Measurements from ENCODE around the gene ELOVL6. TPM values are rescaled to one million over a fixed set of nuclear protein-coding genes. Genes with fewer than 3 reads are reported as not detected.
A peak's percentile ranks its signal among the peaks of the same experiment; 100 is the strongest.
"Not testable (repeated sequence)": the region's sequence is repeated elsewhere in the genome, so short reads cannot be mapped to it uniquely, and the experiment has no call there.

ELOVL6 gene
- total RNA-seq, result 13.2 and 27.6 TPM in 2 replicates

GRCh38 chr4:110198435-110199416, at the start of gene ELOVL6:
Gene ELOVL6, minus strand, starts transcription at chr4:110198615. Its CDS starts 280 bp downstream, at chr4:110198335.
- DNase-seq (ENCODE audit: low read depth), result no peak
- TF ChIP-seq CTCF (conservative IDR thresholded peaks at IDR 0.05; ENCODE audit: low read depth, low read length), result no peak
- peak within 1 kb of the TSS; percentile 93 for H3K4me3 ChIP-seq (ENCODE audit: low read depth, low read length)

- no peak for DNase-seq (ENCODE audit: low read depth)
- TF ChIP-seq CTCF (conservative IDR thresholded peaks at IDR 0.05; ENCODE audit: low read depth, low read length), result no peak
- H3K4me3 ChIP-seq (ENCODE audit: low read depth, low read length), result no peak overlapping the region
These were observed 49.7 kb upstream of the ELOVL6 start for GRCh38 chr4:110248100-110248499.

GRCh38 chr4:110247591-110247990, 49.2 kb upstream of the ELOVL6 start:
- no peak for DNase-seq (ENCODE audit: low read depth)
- H3K4me3 ChIP-seq (ENCODE audit: low read depth, low read length), result no peak overlapping the region
- TF ChIP-seq CTCF (conservative IDR thresholded peaks at IDR 0.05; ENCODE audit: low read depth, low read length), result no peak

GRCh38 chr4:110245577-110245976, 47.2 kb upstream of the ELOVL6 start:
- no peak overlapping the region for H3K4me3 ChIP-seq (ENCODE audit: low read depth, low read length)
- TF ChIP-seq CTCF (conservative IDR thresholded peaks at IDR 0.05; ENCODE audit: low read depth, low read length), result no peak
- no peak for DNase-seq (ENCODE audit: low read depth)

GRCh38 chr4:110236324-110236723, 37.9 kb upstream of the ELOVL6 start:
- no peak for DNase-seq (ENCODE audit: low read depth)
- TF ChIP-seq CTCF (conservative IDR thresholded peaks at IDR 0.05; ENCODE audit: low read depth, low read length), result no peak
- H3K4me3 ChIP-seq (ENCODE audit: low read depth, low read length), result no peak overlapping the region

GRCh38 chr4:110233581-110233980, 35.2 kb upstream of the ELOVL6 start:
- not testable (repeated sequence) for DNase-seq (ENCODE audit: low read depth); H3K4me3 ChIP-seq (ENCODE audit: low read depth, low read length)

GRCh38 chr4:110231869-110232268, 33.5 kb upstream of the ELOVL6 start:
- no peak for TF ChIP-seq CTCF (conservative IDR thresholded peaks at IDR 0.05; ENCODE audit: low read depth, low read length)
- no peak overlapping the region for H3K4me3 ChIP-seq (ENCODE audit: low read depth, low read length)
- no peak for DNase-seq (ENCODE audit: low read depth)
